ENCODE results near the gene DCST2.
A peak's percentile ranks its signal among the peaks of the same experiment; 100 is the strongest.

The DCST2 gene

GRCh38 chr1:155052439-155053395 lies 19.1 kb upstream of the DCST2 start:
- Histone ChIP-seq H3K27ac (ENCODE audit: low read length) (no peak overlapping the region), H3K27me3 (ENCODE audit: control insufficient read depth, insufficient read depth, low read length) (peaks cover 23% of the 10 kb centered on the region), H3K9me3 (ENCODE audit: control insufficient read depth, low read depth, low read length) (no peaks in the 10 kb centered on the region), H3K36me3 (ENCODE audit: control insufficient read depth, low read depth, low read length) (peaks cover 2% of the 10 kb centered on the region), H3K4me3 (ENCODE audit: low read length) (peak overlapping the region; percentile 74), H3K4me1 (ENCODE audit: control insufficient read depth, low read depth, low read length) (peaks cover 10% of the 10 kb centered on the region), H3K9ac (ENCODE audit: low read length) (no peak overlapping the region)

GRCh38 chr1:155051777-155052398 lies 18.3 kb upstream of the DCST2 start:
- H3K9me3 ChIP-seq (ENCODE audit: control insufficient read depth, low read depth, low read length), result no peaks in the 10 kb centered on the region
- H3K27me3 ChIP-seq (ENCODE audit: control insufficient read depth, insufficient read depth, low read length), result peaks cover 23% of the 10 kb centered on the region
- H3K4me3 ChIP-seq (ENCODE audit: low read length), result peak overlapping the region; percentile 74
- no peak overlapping the region for H3K9ac ChIP-seq (ENCODE audit: low read length)
- no peak overlapping the region for H3K27ac ChIP-seq (ENCODE audit: low read length)
- H3K4me1 ChIP-seq (ENCODE audit: control insufficient read depth, low read depth, low read length), result peaks cover 10% of the 10 kb centered on the region
- no peaks in the 10 kb centered on the region for H3K36me3 ChIP-seq (ENCODE audit: control insufficient read depth, low read depth, low read length)

DNA sequence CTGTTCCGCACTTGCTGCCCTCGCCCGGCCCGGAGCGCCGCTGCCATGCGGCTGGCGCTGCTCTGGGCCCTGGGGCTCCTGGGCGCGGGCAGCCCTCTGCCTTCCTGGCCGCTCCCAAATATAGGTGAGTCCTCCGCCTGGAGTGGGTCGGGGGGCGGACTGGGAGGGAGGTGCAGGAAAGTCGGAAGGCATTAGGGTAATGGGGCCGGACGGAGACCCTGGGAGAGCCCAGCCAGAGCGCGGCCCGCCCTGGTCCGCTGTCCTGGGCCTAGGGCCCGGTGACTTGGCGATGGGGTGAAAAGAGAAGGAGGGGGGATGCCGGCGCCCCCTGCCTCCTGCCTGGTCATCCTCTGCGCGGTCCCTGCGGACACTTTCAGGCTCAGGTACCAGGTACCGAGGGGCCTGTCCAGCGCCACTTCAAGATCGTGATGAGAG lies 17.8 kb upstream of the DCST2 start:
- Histone ChIP-seq H3K4me1 (ENCODE audit: control insufficient read depth, low read depth, low read length) (peaks cover 10% of the 10 kb centered on the region), H3K9me3 (ENCODE audit: control insufficient read depth, low read depth, low read length) (no peaks in the 10 kb centered on the region), H3K27ac (ENCODE audit: low read length) (no peak overlapping the region)

DNA sequence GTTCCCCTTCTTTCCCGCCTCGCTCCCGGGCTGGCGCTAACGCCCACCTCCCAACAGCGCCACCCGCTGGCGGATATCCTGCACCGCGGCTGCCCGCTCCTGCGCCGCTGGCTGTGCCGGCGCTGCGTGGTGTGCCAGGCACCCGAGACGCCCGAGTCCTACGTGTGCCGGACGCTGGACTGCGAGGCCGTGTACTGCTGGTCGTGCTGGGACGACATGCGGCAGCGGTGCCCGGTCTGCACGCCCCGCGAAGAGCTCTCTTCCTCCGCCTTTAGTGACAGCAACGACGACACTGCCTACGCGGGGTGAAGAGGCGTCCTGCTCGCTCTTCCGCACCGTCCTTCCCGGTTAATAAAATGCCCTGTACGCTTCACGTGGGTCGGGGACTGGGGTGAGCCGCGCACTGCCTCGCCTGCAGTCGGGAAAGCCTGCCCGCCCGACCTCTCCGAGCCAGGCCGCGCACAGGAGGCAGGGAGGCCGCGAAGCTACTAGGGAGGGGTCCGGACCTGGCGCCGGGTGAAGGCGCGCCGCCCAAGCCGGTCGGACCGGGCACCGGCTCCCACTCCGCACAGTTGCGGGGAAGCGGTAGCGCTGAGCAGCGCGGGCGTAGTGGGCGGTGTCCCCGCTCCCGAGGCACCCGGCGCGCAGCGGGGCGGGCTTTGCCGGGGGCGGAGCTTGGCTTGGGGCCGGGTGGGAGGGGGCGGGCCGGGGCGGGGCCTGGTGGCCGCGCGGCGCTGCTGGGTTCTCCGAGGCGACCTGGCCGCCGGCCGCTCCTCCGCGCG lies 17.2 kb upstream of the DCST2 start, which contains the start of gene ADAM15:
TSS of gene ADAM15 (plus strand) at position 757 of the 782 bp plus-strand sequence. CDS start 71 bp downstream, outside the sequence.
- H3K36me3 ChIP-seq (ENCODE audit: control insufficient read depth, low read depth, low read length), result no peaks in the 10 kb centered on the region
- peaks cover 10% of the 10 kb centered on the region for H3K4me1 ChIP-seq (ENCODE audit: control insufficient read depth, low read depth, low read length)
- H3K9me3 ChIP-seq (ENCODE audit: control insufficient read depth, low read depth, low read length), result no peaks in the 10 kb centered on the region
- H3K4me3 ChIP-seq (ENCODE audit: low read length), result peak within 1 kb of the TSS; percentile 74
- peak within 1 kb of the TSS; percentile 57 for H3K9ac ChIP-seq (ENCODE audit: low read length)
- H3K27me3 ChIP-seq (ENCODE audit: control insufficient read depth, insufficient read depth, low read length), result peaks cover 23% of the 10 kb centered on the region
- no peak within 1 kb of the TSS for H3K27ac ChIP-seq (ENCODE audit: low read length)

More for the DNA sequence above, 17.8 kb upstream of the DCST2 start:
- Histone ChIP-seq H3K4me3 (ENCODE audit: low read length) (peak overlapping the region; percentile 74), H3K9ac (ENCODE audit: low read length) (no peak overlapping the region), H3K36me3 (ENCODE audit: control insufficient read depth, low read depth, low read length) (no peaks in the 10 kb centered on the region), H3K27me3 (ENCODE audit: control insufficient read depth, insufficient read depth, low read length) (peaks cover 23% of the 10 kb centered on the region)

DNA sequence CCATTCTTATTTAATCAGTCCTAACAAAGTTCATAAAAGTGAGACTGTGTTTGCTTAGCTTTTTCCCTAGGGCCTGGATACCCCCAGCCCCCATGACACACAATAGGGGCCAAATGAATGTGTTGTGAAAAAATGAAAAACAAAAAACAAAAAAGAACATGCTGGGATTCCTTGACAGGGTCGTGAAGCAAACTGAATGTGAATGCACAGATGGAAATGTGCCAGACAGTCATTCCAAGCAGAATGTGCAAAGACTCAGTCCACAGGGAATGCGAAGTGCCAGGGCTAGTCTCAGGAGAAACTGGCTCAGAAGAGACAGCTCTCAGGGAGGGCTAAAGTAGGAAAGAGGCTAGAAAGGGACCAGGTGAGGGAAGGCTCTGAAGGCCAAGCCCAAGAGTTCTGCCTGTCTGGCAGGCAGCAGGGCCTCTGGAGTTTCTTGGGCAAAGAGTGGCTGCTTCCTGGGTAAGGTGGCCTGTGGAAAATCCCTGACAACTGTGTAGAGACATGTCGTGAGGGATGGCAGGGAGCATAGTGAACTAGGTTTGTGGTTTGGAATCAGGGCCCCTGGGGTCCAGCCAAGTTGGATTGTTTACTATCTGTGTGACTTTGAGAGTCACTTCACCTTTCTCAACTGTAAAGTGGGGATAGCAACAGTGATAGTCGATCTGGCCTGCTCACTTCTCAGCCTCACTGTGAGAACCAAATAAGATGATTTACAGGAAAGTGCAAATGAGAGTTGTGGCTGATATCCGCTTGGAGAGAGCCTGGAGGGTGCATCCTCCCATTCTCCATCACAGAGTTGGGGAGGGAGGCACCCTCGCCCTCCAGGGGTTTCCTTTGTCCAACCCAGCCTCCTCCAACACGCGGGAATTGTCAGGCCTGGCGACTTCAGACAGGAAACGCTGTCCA lies 16.3 kb upstream of the DCST2 start:
- Histone ChIP-seq H3K27me3 (ENCODE audit: control insufficient read depth, insufficient read depth, low read length) (peaks cover 23% of the 10 kb centered on the region), H3K27ac (ENCODE audit: low read length) (no peak overlapping the region), H3K4me1 (ENCODE audit: control insufficient read depth, low read depth, low read length) (peaks cover 14% of the 10 kb centered on the region), H3K36me3 (ENCODE audit: control insufficient read depth, low read depth, low read length) (no peaks in the 10 kb centered on the region), H3K9me3 (ENCODE audit: control insufficient read depth, low read depth, low read length) (no peaks in the 10 kb centered on the region), H3K4me3 (ENCODE audit: low read length) (peak overlapping the region; percentile 74), H3K9ac (ENCODE audit: low read length) (peak overlapping the region; percentile 57)

DNA sequence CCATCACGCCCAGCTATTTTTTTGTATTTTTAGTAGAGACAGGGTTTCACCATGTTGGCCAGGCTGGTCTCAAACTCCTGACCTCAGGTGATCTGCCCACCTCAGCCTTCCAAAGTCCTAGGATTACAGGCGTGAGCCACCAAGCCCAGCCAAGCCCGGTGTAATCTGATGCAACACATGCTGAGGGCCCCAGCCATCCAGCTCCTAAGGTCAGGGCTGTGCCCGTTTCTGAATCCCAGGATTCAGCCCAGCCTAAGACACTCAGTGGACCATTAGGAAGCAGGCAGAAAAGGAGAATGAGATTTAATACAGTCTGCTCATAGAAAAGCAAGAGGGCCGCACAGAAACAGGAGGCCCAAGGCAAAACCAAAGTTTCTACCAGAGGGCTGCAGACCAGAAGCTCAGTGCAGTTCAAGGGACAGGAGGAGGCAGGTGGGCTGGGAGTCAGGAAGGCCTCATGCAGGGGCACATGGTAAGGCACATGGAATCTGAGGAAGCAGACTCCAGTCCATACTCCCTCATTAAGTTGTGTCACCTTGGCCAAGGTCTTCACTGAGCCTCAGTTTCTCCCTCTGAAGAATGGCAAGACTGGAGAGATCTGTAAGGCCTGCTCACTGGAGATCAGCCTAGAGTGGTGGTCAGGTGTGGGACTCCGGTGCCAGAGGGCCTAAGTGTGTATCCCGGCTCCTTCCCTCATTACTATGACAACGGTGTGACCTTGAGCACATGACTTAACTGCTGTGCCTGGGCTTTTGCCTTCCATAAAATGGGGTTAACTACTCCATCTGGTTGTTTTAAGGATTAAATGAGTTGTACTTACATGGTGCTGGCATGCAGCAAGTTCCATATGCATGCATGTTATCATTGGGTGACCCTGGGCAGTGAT lies 15.1 kb upstream of the DCST2 start:
- Histone ChIP-seq H3K9me3 (ENCODE audit: control insufficient read depth, low read depth, low read length) (no peaks in the 10 kb centered on the region), H3K4me1 (ENCODE audit: control insufficient read depth, low read depth, low read length) (peaks cover 18% of the 10 kb centered on the region), H3K9ac (ENCODE audit: low read length) (no peak overlapping the region)

GRCh38 chr1:155044812-155045657 lies 11.5 kb upstream of the DCST2 start:
- Histone ChIP-seq H3K4me3 (ENCODE audit: low read length) (no peak overlapping the region), H3K9ac (ENCODE audit: low read length) (no peak overlapping the region), H3K27me3 (ENCODE audit: control insufficient read depth, insufficient read depth, low read length) (peaks cover 6% of the 10 kb centered on the region), H3K27ac (ENCODE audit: low read length) (no peak overlapping the region), H3K4me1 (ENCODE audit: control insufficient read depth, low read depth, low read length) (peaks cover 11% of the 10 kb centered on the region), H3K9me3 (ENCODE audit: control insufficient read depth, low read depth, low read length) (no peaks in the 10 kb centered on the region), H3K36me3 (ENCODE audit: control insufficient read depth, low read depth, low read length) (no peaks in the 10 kb centered on the region)

More for the DNA sequence above, 15.1 kb upstream of the DCST2 start:
- Histone ChIP-seq H3K36me3 (ENCODE audit: control insufficient read depth, low read depth, low read length) (no peaks in the 10 kb centered on the region), H3K27ac (ENCODE audit: low read length) (no peak overlapping the region), H3K4me3 (ENCODE audit: low read length) (no peak overlapping the region), H3K27me3 (ENCODE audit: control insufficient read depth, insufficient read depth, low read length) (peaks cover 23% of the 10 kb centered on the region)

- H3K36me3 ChIP-seq (ENCODE audit: control insufficient read depth, low read depth, low read length), result no peaks in the 10 kb centered on the region
- H3K27me3 ChIP-seq (ENCODE audit: control insufficient read depth, insufficient read depth, low read length), result no peaks in the 10 kb centered on the region
- no peak overlapping the region for H3K4me3 ChIP-seq (ENCODE audit: low read length)
- H3K27ac ChIP-seq (ENCODE audit: low read length), result no peak overlapping the region
- peaks cover 7% of the 10 kb centered on the region for H3K4me1 ChIP-seq (ENCODE audit: control insufficient read depth, low read depth, low read length)
- no peaks in the 10 kb centered on the region for H3K9me3 ChIP-seq (ENCODE audit: control insufficient read depth, low read depth, low read length)
- H3K9ac ChIP-seq (ENCODE audit: low read length), result no peak overlapping the region
Observed at GRCh38 chr1:155044365-155044764, 10.8 kb upstream of the DCST2 start.

- Histone ChIP-seq H3K27me3 (ENCODE audit: control insufficient read depth, insufficient read depth, low read length) (no peaks in the 10 kb centered on the region), H3K4me1 (ENCODE audit: control insufficient read depth, low read depth, low read length) (peaks cover 7% of the 10 kb centered on the region)
Observed at GRCh38 chr1:155043793-155044192, 10.2 kb upstream of the DCST2 start.

More at GRCh38 chr1:155043793-155044192, 10.2 kb upstream of the DCST2 start:
- H3K9ac ChIP-seq (ENCODE audit: low read length), result no peak overlapping the region
- no peak overlapping the region for H3K27ac ChIP-seq (ENCODE audit: low read length)
- H3K36me3 ChIP-seq (ENCODE audit: control insufficient read depth, low read depth, low read length), result no peaks in the 10 kb centered on the region
- no peak overlapping the region for H3K4me3 ChIP-seq (ENCODE audit: low read length)
- H3K9me3 ChIP-seq (ENCODE audit: control insufficient read depth, low read depth, low read length), result no peaks in the 10 kb centered on the region

Measured in iPS-18a (cell line).